ENCODE results near the gene SLC2A13. TPM values are rescaled to one million over a fixed set of nuclear protein-coding genes. Genes with fewer than 3 reads are reported as not detected.

Gene SLC2A13
- total RNA-seq, 1 donor from 2014 or later: 3.9 TPM

DNA sequence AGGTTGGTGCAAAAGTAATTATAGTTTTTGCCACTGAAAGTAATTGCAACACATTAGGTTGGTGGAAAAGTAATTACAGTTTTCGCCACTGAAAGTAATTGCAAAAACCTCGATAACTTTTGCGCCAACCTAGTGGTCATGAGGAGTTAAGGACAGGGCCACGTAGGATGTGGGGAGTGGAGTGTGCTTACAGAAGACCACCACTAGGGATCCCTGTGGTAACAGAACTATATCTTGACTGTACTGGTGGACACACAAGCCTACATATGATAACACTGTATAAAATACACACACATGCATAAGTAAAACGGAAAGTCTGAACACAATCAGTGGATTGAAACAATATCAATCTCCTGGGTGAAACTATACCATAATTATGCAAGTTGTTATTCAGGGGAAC, 298.8 kb downstream of the SLC2A13 start:
- peak; percentile 13 for DNase-seq (ENCODE audit: low read depth)

DNA sequence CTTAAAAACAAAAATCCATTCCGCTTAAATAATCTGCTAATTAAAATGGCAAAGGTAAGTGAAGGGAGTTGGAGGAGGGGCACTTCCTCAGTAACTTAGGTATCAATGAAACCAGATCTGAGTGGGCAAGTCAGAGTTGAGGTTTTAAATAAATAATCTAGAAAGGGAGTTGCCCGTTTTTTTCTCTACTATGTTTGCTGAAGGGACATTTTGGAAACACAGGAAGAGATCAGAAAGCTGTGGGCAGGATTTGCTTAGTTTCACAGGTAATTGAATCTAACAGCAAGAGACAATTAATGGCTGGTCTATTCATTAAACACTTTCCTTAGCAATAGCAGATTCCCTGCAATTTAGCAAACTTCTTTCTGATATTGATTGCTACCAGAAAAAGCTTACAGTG, 300.2 kb downstream of the SLC2A13 start:
- no peak for DNase-seq (ENCODE audit: low read depth)
- no peaks in the 10 kb centered on the region for H3K27me3 ChIP-seq (ENCODE audit: control insufficient read depth, insufficient read depth, low read length)
- FAIRE-seq: no peak
- no peaks in the 10 kb centered on the region for H3K36me3 ChIP-seq (ENCODE audit: control insufficient read depth, insufficient read depth, low read length)
- TF ChIP-seq, protein P1, sequence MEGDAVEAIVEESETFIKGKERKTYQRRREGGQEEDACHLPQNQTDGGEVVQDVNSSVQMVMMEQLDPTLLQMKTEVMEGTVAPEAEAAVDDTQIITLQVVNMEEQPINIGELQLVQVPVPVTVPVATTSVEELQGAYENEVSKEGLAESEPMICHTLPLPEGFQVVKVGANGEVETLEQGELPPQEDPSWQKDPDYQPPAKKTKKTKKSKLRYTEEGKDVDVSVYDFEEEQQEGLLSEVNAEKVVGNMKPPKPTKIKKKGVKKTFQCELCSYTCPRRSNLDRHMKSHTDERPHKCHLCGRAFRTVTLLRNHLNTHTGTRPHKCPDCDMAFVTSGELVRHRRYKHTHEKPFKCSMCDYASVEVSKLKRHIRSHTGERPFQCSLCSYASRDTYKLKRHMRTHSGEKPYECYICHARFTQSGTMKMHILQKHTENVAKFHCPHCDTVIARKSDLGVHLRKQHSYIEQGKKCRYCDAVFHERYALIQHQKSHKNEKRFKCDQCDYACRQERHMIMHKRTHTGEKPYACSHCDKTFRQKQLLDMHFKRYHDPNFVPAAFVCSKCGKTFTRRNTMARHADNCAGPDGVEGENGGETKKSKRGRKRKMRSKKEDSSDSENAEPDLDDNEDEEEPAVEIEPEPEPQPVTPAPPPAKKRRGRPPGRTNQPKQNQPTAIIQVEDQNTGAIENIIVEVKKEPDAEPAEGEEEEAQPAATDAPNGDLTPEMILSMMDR (IDR thresholded peaks at IDR 0.05; ENCODE audit: insufficient read depth, low read length, severe bottlenecking): no peak
- no peak overlapping the region for H3K4me3 ChIP-seq (ENCODE audit: low read depth, low read length)

More for the DNA sequence above, 298.8 kb downstream of the SLC2A13 start:
- TF ChIP-seq, protein P1 (IDR thresholded peaks at IDR 0.05; ENCODE audit: insufficient read depth, low read length, severe bottlenecking): peak; percentile 3
- Histone ChIP-seq H3K36me3 (ENCODE audit: control insufficient read depth, insufficient read depth, low read length) (no peaks in the 10 kb centered on the region), H3K4me3 (ENCODE audit: low read depth, low read length) (no peak overlapping the region), H3K27me3 (ENCODE audit: control insufficient read depth, insufficient read depth, low read length) (no peaks in the 10 kb centered on the region)
- FAIRE-seq: no peak

DNA sequence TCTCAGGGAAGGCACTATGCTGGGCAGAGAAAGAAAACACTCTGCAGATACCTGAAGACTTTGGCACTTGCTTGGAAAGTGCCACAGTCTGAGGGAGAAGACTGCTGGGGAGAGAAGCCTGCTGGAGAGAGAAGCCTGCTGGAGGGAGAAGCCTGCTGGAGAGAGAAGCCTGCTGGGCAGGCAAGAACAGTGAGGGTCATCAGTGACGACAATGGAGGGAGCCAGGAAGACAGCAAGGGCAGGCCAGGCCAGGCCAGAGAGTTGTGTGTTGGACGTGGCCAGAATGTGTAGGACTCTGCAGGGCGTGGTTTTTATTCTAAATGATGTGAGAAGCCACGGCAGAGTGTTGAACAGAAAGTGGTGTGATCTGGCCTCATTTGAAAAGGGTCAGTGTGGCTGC, 301.0 kb downstream of the SLC2A13 start:
- H3K36me3 ChIP-seq (ENCODE audit: control insufficient read depth, insufficient read depth, low read length): no peaks in the 10 kb centered on the region

DNA sequence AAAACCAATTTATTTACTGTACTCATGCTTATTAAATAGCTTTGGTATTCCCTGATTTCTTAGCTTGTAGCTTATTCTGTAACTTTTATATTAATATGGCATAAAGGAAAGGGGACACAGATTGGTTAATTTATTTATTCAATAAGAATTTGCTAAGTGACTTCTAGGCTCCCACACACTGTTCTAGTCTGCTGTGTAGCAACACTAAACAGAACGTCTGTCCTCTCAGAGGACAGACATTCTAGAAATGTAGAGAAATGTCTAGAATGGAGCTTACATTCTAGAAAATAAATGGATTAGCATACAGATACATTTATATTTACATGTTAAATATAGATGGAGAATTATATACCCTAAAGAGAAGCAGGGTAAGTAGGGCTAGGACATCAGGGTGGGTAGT, 301.4 kb downstream of the SLC2A13 start:
- no peak for DNase-seq (ENCODE audit: low read depth)
- Histone ChIP-seq H3K36me3 (ENCODE audit: control insufficient read depth, insufficient read depth, low read length) (no peaks in the 10 kb centered on the region), H3K27me3 (ENCODE audit: control insufficient read depth, insufficient read depth, low read length) (no peaks in the 10 kb centered on the region), H3K4me3 (ENCODE audit: low read depth, low read length) (no peak overlapping the region)
- TF ChIP-seq, protein P1 (IDR thresholded peaks at IDR 0.05; ENCODE audit: insufficient read depth, low read length, severe bottlenecking): no peak
- no peak for FAIRE-seq

More for the DNA sequence above, 301.0 kb downstream of the SLC2A13 start:
- no peak overlapping the region for H3K4me3 ChIP-seq (ENCODE audit: low read depth, low read length)
- DNase-seq (ENCODE audit: low read depth) (no peak), FAIRE-seq (no peak)
- TF ChIP-seq, protein P1 (IDR thresholded peaks at IDR 0.05; ENCODE audit: insufficient read depth, low read length, severe bottlenecking): no peak
- H3K27me3 ChIP-seq (ENCODE audit: control insufficient read depth, insufficient read depth, low read length): no peaks in the 10 kb centered on the region

DNA sequence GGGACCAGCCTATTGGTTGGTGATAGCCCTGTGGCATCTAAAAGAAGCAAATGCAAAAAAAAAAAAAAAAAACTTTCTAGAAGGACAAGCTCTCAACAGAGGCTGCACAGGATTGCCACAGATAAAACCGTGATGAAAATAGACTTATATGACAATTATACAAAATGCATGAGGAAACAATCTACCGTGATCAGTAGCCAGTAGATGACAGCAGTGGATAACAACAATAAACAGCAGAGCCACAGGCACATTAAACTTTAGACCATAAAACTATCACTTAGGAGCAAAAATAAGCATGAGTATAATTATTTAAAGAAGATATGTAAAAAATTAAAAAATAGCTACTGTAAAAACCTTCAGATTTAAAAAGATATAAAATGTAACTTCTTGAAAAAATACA, 302.7 kb downstream of the SLC2A13 start:
- H3K27me3 ChIP-seq (ENCODE audit: control insufficient read depth, insufficient read depth, low read length): no peaks in the 10 kb centered on the region
- no peaks in the 10 kb centered on the region for H3K36me3 ChIP-seq (ENCODE audit: control insufficient read depth, insufficient read depth, low read length)
- no peak overlapping the region for H3K4me3 ChIP-seq (ENCODE audit: low read depth, low read length)
- FAIRE-seq (no peak), DNase-seq (ENCODE audit: low read depth) (no peak)
- TF ChIP-seq, protein P1 (IDR thresholded peaks at IDR 0.05; ENCODE audit: insufficient read depth, low read length, severe bottlenecking): no peak

DNA sequence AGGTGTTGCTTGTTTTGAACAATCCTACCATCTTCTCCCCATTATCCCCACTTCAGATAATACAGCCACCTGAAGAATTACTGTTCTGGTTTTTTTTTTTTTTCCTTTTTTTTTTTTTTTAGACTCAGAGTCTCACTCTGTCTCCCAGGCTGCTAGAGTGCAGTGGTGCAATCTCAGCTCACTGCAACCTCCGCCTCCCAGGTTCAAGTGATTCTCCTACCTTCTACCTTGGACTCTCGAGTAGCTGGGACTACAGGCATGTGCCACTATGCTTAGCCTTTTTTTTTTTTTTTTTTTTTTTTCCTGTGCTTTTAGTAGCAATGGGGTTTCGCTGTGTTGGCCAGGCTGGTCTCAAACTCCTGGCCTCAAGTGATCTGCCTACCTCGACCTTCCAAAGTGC, 306.9 kb downstream of the SLC2A13 start:
- DNase-seq (ENCODE audit: low read depth): no peak
- H3K4me3 ChIP-seq (ENCODE audit: low read depth, low read length): no peak overlapping the region
- no peaks in the 10 kb centered on the region for H3K27me3 ChIP-seq (ENCODE audit: control insufficient read depth, insufficient read depth, low read length)
- no peak for FAIRE-seq
- H3K36me3 ChIP-seq (ENCODE audit: control insufficient read depth, insufficient read depth, low read length): no peaks in the 10 kb centered on the region
- TF ChIP-seq, protein P1 (IDR thresholded peaks at IDR 0.05; ENCODE audit: insufficient read depth, low read length, severe bottlenecking): no peak
